ENCODE data around the gene ZNF416. TPM values are rescaled to one million over a fixed set of nuclear protein-coding genes. Genes with fewer than 3 reads are reported as not detected.

Gene ZNF416
- total and polyA plus RNA-seq, 4 donors, result 1.7 to 4.6 (median 3.2) TPM

GRCh38 chr19:57557659-57558058, 21.1 kb downstream of the ZNF416 start:
- no peak overlapping the region for H3K4me3 ChIP-seq
- TF ChIP-seq CTCF (IDR thresholded peaks at IDR 0.05; ENCODE audit: control extremely low read depth, extremely low read depth), result no peak
- H3K9ac ChIP-seq (ENCODE audit: insufficient read depth in 1 of 2, low read length in 2 of 2), result no peak overlapping the region
- peaks cover 5 to 14% (median 12%) of the 10 kb centered on the region in 5 donors for H3K4me1 ChIP-seq (ENCODE audit: control insufficient read depth in 5 of 5, insufficient read depth in 5 of 5, low read length in 5 of 5)
- H3K27ac ChIP-seq (ENCODE audit: low read depth in 1 of 2, low read length in 1 of 2), result no peak overlapping the region
- peaks cover 0 to 29% (median 5%) of the 10 kb centered on the region in 4 donors for H3K9me3 ChIP-seq (ENCODE audit: control insufficient read depth in 4 of 4, insufficient read depth in 3 of 4, low read length in 3 of 4)
- ATAC-seq (ENCODE audit: insufficient read depth, low FRiP score) (no peak), DNase-seq (no peak)
- 78 to 91% methylated on average over 5 of the region's 5 CpGs for WGBS, 2 donors
- H3K36me3 ChIP-seq (ENCODE audit: control insufficient read depth in 4 of 4, insufficient read depth in 4 of 4, low read length in 4 of 4), result peaks cover 24 to 37% (median 31%) of the 10 kb centered on the region in 4 donors
- no peaks in the 10 kb centered on the region for H3K27me3 ChIP-seq (ENCODE audit: control insufficient read depth in 3 of 3, insufficient read depth in 3 of 3, low read length in 2 of 3)

- Histone ChIP-seq H3K27ac (ENCODE audit: low read depth in 1 of 2, low read length in 1 of 2) (no peak overlapping the region), H3K9me3 (ENCODE audit: control insufficient read depth in 4 of 4, insufficient read depth in 3 of 4, low read length in 3 of 4) (peaks cover 0 to 50% (median 29%) of the 10 kb centered on the region in 4 donors), H3K27me3 (ENCODE audit: control insufficient read depth in 3 of 3, insufficient read depth in 3 of 3, low read length in 2 of 3) (no peaks in the 10 kb centered on the region), H3K4me3 (no peak overlapping the region), H3K9ac (ENCODE audit: insufficient read depth in 1 of 2, low read length in 2 of 2) (no peak overlapping the region), H3K4me1 (ENCODE audit: control insufficient read depth in 5 of 5, insufficient read depth in 5 of 5, low read length in 5 of 5) (no peaks in the 10 kb centered on the region), H3K36me3 (ENCODE audit: control insufficient read depth in 4 of 4, insufficient read depth in 4 of 4, low read length in 4 of 4) (peaks cover 54 to 87% (median 73%) of the 10 kb centered on the region in 4 donors)
- no peak for ATAC-seq (ENCODE audit: insufficient read depth, low FRiP score)
- WGBS, 2 donors, result 98 to 99% methylated on average over 2 of the region's 2 CpGs
- no peak for TF ChIP-seq CTCF (IDR thresholded peaks at IDR 0.05; ENCODE audit: control extremely low read depth, extremely low read depth)
- DNase-seq, result no peak
These were observed 26.3 kb downstream of the ZNF416 start for GRCh38 chr19:57552432-57552831.

GRCh38 chr19:57546513-57546912, 32.2 kb downstream of the ZNF416 start:
- Histone ChIP-seq H3K27me3 (ENCODE audit: control insufficient read depth in 3 of 3, insufficient read depth in 3 of 3, low read length in 2 of 3) (no peaks in the 10 kb centered on the region), H3K36me3 (ENCODE audit: control insufficient read depth in 4 of 4, insufficient read depth in 4 of 4, low read length in 4 of 4) (peaks cover 33 to 95% (median 78%) of the 10 kb centered on the region in 4 donors), H3K27ac (ENCODE audit: low read depth in 1 of 2, low read length in 1 of 2) (no peak overlapping the region), H3K4me1 (ENCODE audit: control insufficient read depth in 5 of 5, insufficient read depth in 5 of 5, low read length in 5 of 5) (no peaks in the 10 kb centered on the region), H3K9me3 (ENCODE audit: control insufficient read depth in 4 of 4, insufficient read depth in 3 of 4, low read length in 3 of 4) (peaks cover 11 to 62% (median 46%) of the 10 kb centered on the region in 4 donors), H3K9ac (ENCODE audit: insufficient read depth in 1 of 2, low read length in 2 of 2) (no peak overlapping the region), H3K4me3 (no peak overlapping the region)
- no peak for TF ChIP-seq CTCF (IDR thresholded peaks at IDR 0.05; ENCODE audit: control extremely low read depth, extremely low read depth)
- ATAC-seq (ENCODE audit: insufficient read depth, low FRiP score) (no peak), DNase-seq (no peak)
- 96 to 100% methylated on average over 1 of the region's 1 CpG for WGBS, 2 donors

- Histone ChIP-seq H3K27me3 (ENCODE audit: control insufficient read depth in 3 of 3, insufficient read depth in 3 of 3, low read length in 2 of 3) (no peaks in the 10 kb centered on the region), H3K4me3 (no peak overlapping the region), H3K4me1 (ENCODE audit: control insufficient read depth in 5 of 5, insufficient read depth in 5 of 5, low read length in 5 of 5) (no peaks in the 10 kb centered on the region), H3K9ac (ENCODE audit: insufficient read depth in 1 of 2, low read length in 2 of 2) (no peak overlapping the region), H3K36me3 (ENCODE audit: control insufficient read depth in 4 of 4, insufficient read depth in 4 of 4, low read length in 4 of 4) (peaks cover 39 to 88% (median 73%) of the 10 kb centered on the region in 4 donors), H3K27ac (ENCODE audit: low read depth in 1 of 2, low read length in 1 of 2) (no peak overlapping the region), H3K9me3 (ENCODE audit: control insufficient read depth in 4 of 4, insufficient read depth in 3 of 4, low read length in 3 of 4) (peaks cover 26 to 76% (median 62%) of the 10 kb centered on the region in 4 donors)
- TF ChIP-seq CTCF (IDR thresholded peaks at IDR 0.05; ENCODE audit: control extremely low read depth, extremely low read depth), result no peak
- ATAC-seq (ENCODE audit: insufficient read depth, low FRiP score) (no peak), DNase-seq (no peak)
- WGBS, 2 donors, result 97 to 98% methylated on average over 7 of the region's 7 CpGs
These were observed 40.7 kb downstream of the ZNF416 start for GRCh38 chr19:57537953-57538547.
